Stimulated activated CD4-positive, alpha-beta T cell treated with anti-CD3 and anti-CD28 coated beads, Interleukin-12 subunit alpha, Interleukin-12 subunit beta, amount 100 ng/mL, for 24 hours (primary cell): ENCODE measurements around the gene FADS2.
"Not testable (repeated sequence)": the region's sequence is repeated elsewhere in the genome, so short reads cannot be mapped to it uniquely, and the experiment has no call there.

ENCODE experiments used
- DNase-seq, 2 experiments: peaks; one replicate each; pipeline ENCODE4 v3.0.0-alpha.2; 2020; ENCODE audit warnings: low read depth in 2 of 2

FADS2 gene

GRCh38 chr11:61868571-61869428 is 40.7 kb downstream of the FADS2 start:
- DNase-seq: no peak

GRCh38 chr11:61869429-61869707 is 41.3 kb downstream of the FADS2 start:
- DNase-seq: no peak

DNA sequence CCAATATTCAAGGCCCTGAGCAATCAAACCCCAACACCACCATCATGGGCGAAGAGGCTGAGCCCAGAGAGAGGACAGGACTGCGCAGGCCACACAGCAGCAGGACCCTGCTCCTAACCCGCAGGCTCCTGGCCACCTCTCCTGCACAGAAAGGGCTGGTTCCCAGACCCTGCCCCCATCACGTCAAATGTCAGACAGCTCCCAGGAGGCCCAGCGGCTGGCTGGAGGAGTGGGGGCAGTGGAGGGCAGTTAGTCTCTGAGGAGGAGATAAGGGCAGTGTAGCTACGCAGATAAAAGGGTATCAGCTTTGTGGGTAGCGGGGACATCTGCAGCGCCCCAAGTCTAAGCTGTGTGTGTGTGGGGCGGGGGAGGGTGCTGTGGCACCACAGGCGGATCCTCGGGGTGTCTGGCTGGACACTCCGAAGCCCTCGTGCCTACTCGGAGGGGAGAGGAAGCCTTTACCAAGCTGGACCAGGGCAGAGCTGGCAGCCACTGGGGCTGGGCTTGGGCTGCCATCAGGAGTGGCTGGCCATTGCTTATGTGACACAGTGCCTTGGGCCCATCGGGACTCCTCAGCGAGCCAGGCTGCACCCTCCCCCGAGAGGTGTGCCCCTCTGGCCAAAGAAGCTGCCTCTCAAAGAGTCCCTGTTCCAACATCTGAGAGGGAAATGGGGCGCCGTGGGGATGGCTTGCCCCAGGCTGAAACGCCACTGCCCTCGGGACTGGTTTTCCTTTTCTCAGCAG is 41.8 kb downstream of the FADS2 start:
- no peak for DNase-seq

- DNase-seq: no peak
Measured at GRCh38 chr11:61870541-61871031, 42.5 kb downstream of the FADS2 start.

DNA sequence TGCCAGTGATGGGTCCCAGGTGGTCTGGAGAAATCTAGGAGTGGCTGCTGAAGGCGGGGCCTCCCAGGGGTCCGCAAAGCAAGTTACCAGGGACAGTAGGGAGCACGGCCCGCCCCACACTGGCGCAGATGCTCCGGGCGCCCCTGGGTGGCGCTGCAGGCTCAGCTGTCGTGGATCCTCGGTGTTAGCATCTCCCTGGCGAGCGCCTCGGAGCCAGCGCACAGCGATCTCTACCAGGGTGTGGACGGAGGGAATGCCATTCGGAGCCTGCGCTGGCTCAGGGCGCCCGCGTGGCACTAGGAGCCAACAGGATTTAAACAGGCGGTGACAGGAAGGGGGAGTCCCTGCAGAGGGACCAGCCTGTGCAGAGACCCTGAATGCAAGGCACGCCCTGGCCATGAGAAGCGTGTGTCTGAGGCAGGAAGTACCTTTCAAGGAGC is 43.1 kb downstream of the FADS2 start:
- peak; percentile 26 to 45 for DNase-seq

GRCh38 chr11:61872935-61873565 is 45.0 kb downstream of the FADS2 start:
- no peak for DNase-seq

GRCh38 chr11:61873588-61874376 is 45.7 kb downstream of the FADS2 start:
- DNase-seq: no peak

- DNase-seq: no peak
Measured at GRCh38 chr11:61874377-61874809, 46.3 kb downstream of the FADS2 start.

DNA sequence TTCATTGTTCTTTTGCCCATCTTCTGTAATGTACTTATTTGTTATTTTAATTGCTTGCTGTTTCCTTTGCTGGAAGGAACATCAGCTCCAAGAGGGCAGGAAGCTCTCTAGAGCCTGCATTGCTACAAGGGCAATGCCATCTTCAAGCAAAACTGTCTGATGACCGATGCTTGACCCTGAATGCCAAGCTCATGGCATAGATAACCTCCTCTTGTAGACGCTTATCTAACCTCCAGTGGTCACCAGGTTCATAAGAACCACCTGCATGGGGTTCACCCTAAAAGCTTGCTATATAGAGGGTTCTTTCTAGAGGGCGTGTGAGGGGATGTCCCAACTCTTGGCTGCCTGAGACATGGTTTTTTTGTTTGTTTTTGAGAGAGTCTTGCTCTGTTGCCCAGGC is 46.8 kb downstream of the FADS2 start:
- DNase-seq: no peak

- DNase-seq: no peak
Measured at GRCh38 chr11:61875698-61876097, 47.6 kb downstream of the FADS2 start.

DNA sequence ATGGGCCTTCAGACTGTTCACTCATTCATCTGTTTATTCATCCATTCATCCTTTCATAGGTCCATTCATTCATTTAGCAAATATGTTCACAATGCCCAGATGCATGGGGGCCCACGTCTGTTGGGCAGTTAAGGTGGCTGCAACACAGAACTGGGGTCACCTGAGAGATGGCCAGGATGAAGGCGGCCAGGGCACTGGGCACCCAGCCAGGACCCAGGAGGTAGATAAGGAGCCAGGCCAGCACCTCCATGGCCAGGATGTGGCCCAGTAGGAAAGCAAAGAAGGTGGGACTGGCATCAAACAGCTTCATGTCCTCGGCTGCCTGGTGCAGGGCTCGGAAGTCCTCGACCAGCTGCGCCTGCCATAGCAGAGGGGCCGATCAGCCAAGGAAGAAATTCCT is 51.1 kb downstream of the FADS2 start:
- DNase-seq: no peak

- no peak for DNase-seq
Measured at GRCh38 chr11:61880031-61880430, 51.9 kb downstream of the FADS2 start.

DNA sequence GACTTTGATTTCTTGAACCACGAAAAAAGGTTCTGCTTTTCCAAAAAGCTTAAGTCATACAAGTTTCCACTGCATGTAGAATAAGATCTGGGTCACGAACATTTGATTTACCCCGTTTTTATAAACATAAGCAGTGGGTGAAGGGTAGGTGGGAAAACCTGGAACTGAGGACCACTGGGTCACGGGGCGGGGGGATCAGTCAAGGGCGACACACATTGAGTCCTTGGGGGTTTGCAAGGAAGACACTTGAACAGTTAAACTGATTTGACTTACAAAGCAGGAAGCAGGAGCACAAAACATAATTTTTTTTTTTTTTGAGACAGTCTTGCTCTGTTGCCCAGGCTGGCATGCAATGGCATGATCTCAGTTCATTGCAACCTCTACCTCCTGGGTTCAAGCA is 52.4 kb downstream of the FADS2 start:
- no peak for DNase-seq

DNA sequence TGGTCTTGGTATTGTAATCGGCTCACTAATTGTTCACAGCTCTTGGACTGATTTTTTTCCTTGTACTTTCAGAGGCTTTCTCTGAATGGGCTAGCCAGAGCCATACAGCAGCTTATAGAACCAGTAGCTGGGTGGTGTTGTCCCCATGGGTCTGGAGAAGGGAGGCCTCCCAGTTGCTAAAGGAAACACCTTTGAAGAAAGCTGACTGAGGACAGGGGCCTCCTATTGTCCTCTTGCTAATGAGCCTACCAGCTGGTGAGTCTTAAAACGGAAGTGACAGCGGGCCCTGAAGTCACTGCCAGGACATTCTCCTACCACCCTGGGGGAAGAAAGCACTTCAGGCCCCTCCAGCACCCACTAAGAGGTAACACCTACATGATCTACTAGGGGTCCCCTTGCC is 53.3 kb downstream of the FADS2 start:
- no peak for DNase-seq

DNA sequence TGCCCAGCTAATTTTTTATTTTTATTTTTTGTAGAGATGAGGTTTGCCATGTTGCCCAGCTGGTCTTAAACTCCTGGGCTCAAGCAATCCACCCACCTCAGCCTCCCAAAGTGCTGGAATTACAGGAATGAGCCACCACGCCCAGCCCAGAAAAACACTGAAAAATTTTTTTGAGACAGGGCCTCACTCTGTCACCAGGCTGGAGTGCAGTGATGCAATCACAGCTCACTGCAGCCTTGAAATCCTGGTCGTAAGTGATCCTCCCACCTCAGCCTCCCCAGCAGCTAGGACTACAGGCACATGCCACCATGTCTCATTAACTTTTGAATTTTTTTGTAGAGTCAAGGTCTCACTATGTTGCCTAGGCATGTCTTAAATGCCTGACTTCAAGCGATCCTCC is 54.2 kb downstream of the FADS2 start:
- DNase-seq: not testable (repeated sequence)

GRCh38 chr11:61882879-61883278 is 54.8 kb downstream of the FADS2 start:
- no peak for DNase-seq

GRCh38 chr11:61883327-61883726 is 55.2 kb downstream of the FADS2 start:
- DNase-seq: no peak

DNA sequence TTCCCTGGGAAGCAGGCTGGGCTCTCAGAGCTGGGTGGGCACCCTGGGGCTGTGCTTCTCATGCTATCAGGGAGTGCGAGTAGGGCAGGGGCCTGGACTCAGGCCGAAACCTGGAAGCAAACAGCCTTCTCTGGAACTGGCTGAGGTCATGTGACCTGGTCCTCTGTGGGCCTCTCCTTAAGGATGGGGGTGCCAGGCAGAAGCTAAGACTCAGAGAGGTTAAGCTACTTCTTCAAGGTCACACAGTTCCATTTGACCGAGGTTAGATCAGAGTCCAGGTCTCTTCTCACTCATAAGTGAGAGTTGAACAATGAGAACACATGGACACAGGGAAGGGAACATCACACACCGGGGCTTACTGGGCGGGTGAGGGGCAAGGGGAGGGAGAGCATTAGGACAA is 55.8 kb downstream of the FADS2 start:
- no peak for DNase-seq

- DNase-seq: no peak
Measured at GRCh38 chr11:61885166-61885778, 57.2 kb downstream of the FADS2 start.

DNA sequence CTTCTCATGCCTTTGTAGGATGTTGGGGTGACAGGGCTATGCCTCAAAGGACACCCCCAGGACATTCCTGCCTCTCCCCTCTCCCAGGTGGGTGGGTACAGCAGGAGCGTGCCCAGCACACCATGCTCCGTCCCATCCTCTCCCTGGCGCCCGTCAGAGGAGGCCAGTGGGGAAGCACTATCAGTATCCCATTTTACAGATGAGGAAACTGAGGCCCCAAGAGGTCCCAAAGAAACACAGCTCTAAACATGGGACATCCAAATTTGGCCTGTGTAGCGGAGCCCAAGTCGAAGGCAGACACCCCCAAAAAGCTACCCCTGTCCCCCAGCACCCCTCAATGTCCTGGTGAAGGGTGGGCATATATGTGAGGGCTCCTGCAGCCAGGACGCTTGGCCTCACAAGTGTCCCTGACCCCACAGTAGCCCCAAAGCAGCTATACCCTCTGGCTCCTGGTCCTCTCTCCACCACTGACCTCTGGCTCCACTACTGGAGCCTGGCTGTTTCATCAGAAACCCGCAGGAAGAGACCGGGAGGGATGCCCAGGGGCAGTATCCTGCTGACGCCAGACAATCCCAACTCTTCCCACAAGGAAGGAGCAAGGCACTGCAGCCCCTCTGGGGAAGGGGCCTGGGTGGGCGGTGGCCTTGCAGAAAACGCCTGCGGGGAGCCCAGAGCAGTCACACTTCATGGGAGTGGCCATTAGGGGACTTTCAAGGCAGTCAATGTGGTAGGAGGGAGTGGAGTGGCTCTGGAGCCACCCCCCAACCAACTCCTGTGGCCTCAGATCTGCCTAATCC is 57.9 kb downstream of the FADS2 start:
- DNase-seq: no peak

DNA sequence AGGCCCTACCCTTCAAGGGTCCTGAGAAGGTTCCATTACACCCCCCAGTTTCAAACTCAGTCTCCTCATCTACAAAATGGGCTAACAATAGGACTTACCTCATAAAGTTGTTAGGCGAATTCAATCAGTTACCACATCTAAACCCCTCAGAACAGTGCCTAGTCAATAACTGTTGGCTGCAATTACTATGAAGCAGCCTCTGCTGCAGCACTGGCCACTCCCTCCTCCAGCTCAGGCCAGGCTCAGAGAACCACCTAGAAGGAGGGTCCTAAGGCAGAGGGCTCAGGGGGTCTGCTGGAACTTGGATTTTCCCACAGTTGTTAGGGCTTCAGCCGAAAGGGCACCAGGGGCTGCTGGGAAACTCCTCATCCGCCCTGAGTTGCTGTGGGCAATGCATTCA is 58.5 kb downstream of the FADS2 start:
- DNase-seq: no peak
